ENCODE data around the gene S1PR3.
"Not testable (repeated sequence)": the region's sequence is repeated elsewhere in the genome, so short reads cannot be mapped to it uniquely, and the experiment has no call there.

S1PR3 gene

GRCh38 chr9:88991066-88992034 lies at the start of gene S1PR3:
Gene S1PR3 (plus strand): TSS chr9:88991468. CDS start chr9:89001201, 9,733 bp downstream.
- TF ChIP-seq EZH2 (optimal IDR thresholded peaks at IDR 0.05; ENCODE audit: low read depth, low read length) (no peak), EZH2phosphoT487 (IDR thresholded peaks at IDR 0.05; ENCODE audit: low read length) (no peak), CTCF (IDR thresholded peaks at IDR 0.05; ENCODE audit: low read length) (no peak)
- Histone ChIP-seq H3K27me3 (replicated peaks; ENCODE audit: insufficient read depth, low read length) (peaks cover 15% of the 10 kb centered on the region), H2AFZ (ENCODE audit: low read length) (no peak within 1 kb of the TSS), H3K36me3 (replicated peaks; ENCODE audit: insufficient read depth, low read length) (no peaks in the 10 kb centered on the region), H3K79me2 (ENCODE audit: low read length) (no peaks in the 10 kb centered on the region), H3K9ac (ENCODE audit: low read length) (no peak within 1 kb of the TSS), H3K9me2 (replicated peaks; ENCODE audit: insufficient read depth, low read length) (no peaks in the 10 kb centered on the region), H3K9me3 (replicated peaks; ENCODE audit: insufficient read depth, low read length) (no peaks in the 10 kb centered on the region), H4K20me1 (ENCODE audit: insufficient read depth, low read length) (no peaks in the 10 kb centered on the region), H3K27ac (ENCODE audit: low read length) (no peak within 1 kb of the TSS), H3K4me2 (ENCODE audit: low read depth, low read length) (peak within 1 kb of the TSS; percentile 49; the same call in 1 of the 2 replicates), H3F3A (ENCODE audit: insufficient read depth, low read length) (no peaks in the 10 kb centered on the region), H3K4me3 (ENCODE audit: low read length) (0 out of 2 replicates have a peak within 1 kb of the TSS, but pooled peaks have one; percentile 7), H3K4me1 (ENCODE audit: low read length) (no peaks in the 10 kb centered on the region)
- DNase-seq: no peak

GRCh38 chr9:88941586-88941985 lies 49.7 kb upstream of the S1PR3 start:
- not testable (repeated sequence) for H3K36me3 ChIP-seq (replicated peaks; ENCODE audit: insufficient read depth, low read length); H2AFZ ChIP-seq (ENCODE audit: low read length); H3K4me1 ChIP-seq (ENCODE audit: low read length); H3K9ac ChIP-seq (ENCODE audit: low read length); DNase-seq; H3K9me2 ChIP-seq (replicated peaks; ENCODE audit: insufficient read depth, low read length); H3K27me3 ChIP-seq (replicated peaks; ENCODE audit: insufficient read depth, low read length); H3K27ac ChIP-seq (ENCODE audit: low read length); H4K20me1 ChIP-seq (ENCODE audit: insufficient read depth, low read length); H3K4me2 ChIP-seq (ENCODE audit: low read depth, low read length); H3K79me2 ChIP-seq (ENCODE audit: low read length); H3K4me3 ChIP-seq (ENCODE audit: low read length); H3K9me3 ChIP-seq (replicated peaks; ENCODE audit: insufficient read depth, low read length); H3F3A ChIP-seq (ENCODE audit: insufficient read depth, low read length)

- H3K27ac ChIP-seq (ENCODE audit: low read length): no peak overlapping the region
- H3K9me2 ChIP-seq (replicated peaks; ENCODE audit: insufficient read depth, low read length): no peaks in the 10 kb centered on the region
- H3K79me2 ChIP-seq (ENCODE audit: low read length): no peaks in the 10 kb centered on the region
- no peak overlapping the region for H2AFZ ChIP-seq (ENCODE audit: low read length)
- DNase-seq: no peak
- no peaks in the 10 kb centered on the region for H3K27me3 ChIP-seq (replicated peaks; ENCODE audit: insufficient read depth, low read length)
- H3F3A ChIP-seq (ENCODE audit: insufficient read depth, low read length): no peaks in the 10 kb centered on the region
- no peak overlapping the region for H3K9ac ChIP-seq (ENCODE audit: low read length)
- H4K20me1 ChIP-seq (ENCODE audit: insufficient read depth, low read length): no peaks in the 10 kb centered on the region
- H3K36me3 ChIP-seq (replicated peaks; ENCODE audit: insufficient read depth, low read length): no peaks in the 10 kb centered on the region
- no peak overlapping the region for H3K4me2 ChIP-seq (ENCODE audit: low read depth, low read length)
- TF ChIP-seq EZH2 (optimal IDR thresholded peaks at IDR 0.05; ENCODE audit: low read depth, low read length): no peak
- TF ChIP-seq CTCF (IDR thresholded peaks at IDR 0.05; ENCODE audit: low read length): no peak
- no peak for TF ChIP-seq EZH2phosphoT487 (IDR thresholded peaks at IDR 0.05; ENCODE audit: low read length)
- H3K4me3 ChIP-seq (ENCODE audit: low read length): no peak overlapping the region
- no peaks in the 10 kb centered on the region for H3K4me1 ChIP-seq (ENCODE audit: low read length)
- H3K9me3 ChIP-seq (replicated peaks; ENCODE audit: insufficient read depth, low read length): no peaks in the 10 kb centered on the region
These were observed 48.9 kb upstream of the S1PR3 start for GRCh38 chr9:88942411-88942810.
